Measurements from ENCODE around the gene UNKL.
A peak's percentile ranks its signal among the peaks of the same experiment; 100 is the strongest.

UNKL gene

DNA sequence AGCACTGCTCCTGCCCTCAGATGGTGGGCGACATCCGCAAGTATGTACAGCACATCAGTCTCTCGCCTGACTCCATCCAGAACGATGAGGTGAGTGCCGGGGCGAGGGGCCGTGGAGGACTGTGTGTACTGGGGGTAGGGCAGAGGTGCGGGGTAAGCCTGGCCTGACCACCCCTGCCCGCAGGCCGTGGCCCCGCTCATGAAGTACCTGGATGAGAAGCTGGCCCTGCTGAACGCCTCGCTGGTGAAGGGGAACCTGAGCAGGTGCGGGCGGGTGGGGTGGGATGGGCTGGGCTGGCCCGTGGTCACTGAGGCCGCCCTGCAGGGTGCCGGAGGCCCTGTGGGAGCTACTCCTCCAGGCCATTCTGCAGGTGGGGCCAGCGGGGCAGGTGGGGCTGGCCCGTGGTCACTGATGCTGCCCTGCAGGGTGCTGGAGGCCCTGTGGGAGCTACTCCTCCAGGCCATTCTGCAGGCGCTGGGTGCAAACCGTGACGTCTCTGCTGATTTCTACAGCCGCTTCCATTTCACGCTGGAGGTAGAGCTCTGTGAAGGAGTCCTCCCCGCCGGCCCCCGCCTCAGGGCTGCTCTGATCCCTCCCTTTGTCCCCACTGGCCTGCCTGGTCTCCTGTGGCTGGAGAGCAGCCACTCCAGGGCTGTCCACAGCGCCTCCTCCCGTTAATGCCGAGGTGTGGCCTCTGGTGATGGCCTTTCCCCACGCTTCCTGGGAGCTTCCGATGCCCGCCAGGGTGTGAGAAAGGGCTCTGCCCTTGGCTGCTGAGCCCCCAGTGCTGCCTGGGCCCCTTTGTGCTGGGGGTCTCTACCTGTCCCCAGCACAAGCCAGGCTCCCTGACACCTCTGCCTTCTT lies 67.8 kb downstream of the UNKL start:
- Histone ChIP-seq H3K9ac (ENCODE audit: low read depth in 1 of 2, low read length in 2 of 2) (no peak overlapping the region), H3K4me1 (ENCODE audit: control insufficient read depth in 1 of 2, insufficient read depth in 2 of 2, low read length in 2 of 2) (peaks cover 26 to 35% of the 10 kb centered on the region in 2 donors), H3K27ac (ENCODE audit: low read depth, low read length) (no peak overlapping the region), H3K4me3 (ENCODE audit: low read depth in 1 of 2, low read length in 2 of 2) (no peak overlapping the region), H3K36me3 (ENCODE audit: control insufficient read depth in 1 of 2, insufficient read depth in 2 of 2, low read length in 2 of 2) (peaks cover 0 to 26% of the 10 kb centered on the region in 2 donors), H3K9me3 (ENCODE audit: control insufficient read depth in 1 of 2, low read length in 2 of 2) (no peaks in the 10 kb centered on the region), H3K27me3 (ENCODE audit: control insufficient read depth in 1 of 2, insufficient read depth in 2 of 2, low read length in 2 of 2) (no peaks in the 10 kb centered on the region)

GRCh38 chr16:1345651-1346421 lies 68.7 kb downstream of the UNKL start:
- Histone ChIP-seq H3K4me3 (ENCODE audit: low read depth in 1 of 2, low read length in 2 of 2) (no peak overlapping the region), H3K27ac (ENCODE audit: low read depth, low read length) (no peak overlapping the region), H3K4me1 (ENCODE audit: control insufficient read depth in 1 of 2, insufficient read depth in 2 of 2, low read length in 2 of 2) (peaks cover 22 to 31% of the 10 kb centered on the region in 2 donors), H3K9me3 (ENCODE audit: control insufficient read depth in 1 of 2, low read length in 2 of 2) (no peaks in the 10 kb centered on the region), H3K36me3 (ENCODE audit: control insufficient read depth in 1 of 2, insufficient read depth in 2 of 2, low read length in 2 of 2) (peaks cover 0 to 26% of the 10 kb centered on the region in 2 donors), H3K27me3 (ENCODE audit: control insufficient read depth in 1 of 2, insufficient read depth in 2 of 2, low read length in 2 of 2) (peaks cover 0 to 4% of the 10 kb centered on the region in 2 donors), H3K9ac (ENCODE audit: low read depth in 1 of 2, low read length in 2 of 2) (no peak overlapping the region)

- Histone ChIP-seq H3K9ac (ENCODE audit: low read depth in 1 of 2, low read length in 2 of 2) (no peak overlapping the region), H3K9me3 (ENCODE audit: control insufficient read depth in 1 of 2, low read length in 2 of 2) (no peaks in the 10 kb centered on the region), H3K36me3 (ENCODE audit: control insufficient read depth in 1 of 2, insufficient read depth in 2 of 2, low read length in 2 of 2) (peaks cover 0 to 22% of the 10 kb centered on the region in 2 donors), H3K27me3 (ENCODE audit: control insufficient read depth in 1 of 2, insufficient read depth in 2 of 2, low read length in 2 of 2) (peaks cover 0 to 4% of the 10 kb centered on the region in 2 donors), H3K27ac (ENCODE audit: low read depth, low read length) (no peak overlapping the region), H3K4me1 (ENCODE audit: control insufficient read depth in 1 of 2, insufficient read depth in 2 of 2, low read length in 2 of 2) (peaks cover 15 to 23% of the 10 kb centered on the region in 2 donors), H3K4me3 (ENCODE audit: low read depth in 1 of 2, low read length in 2 of 2) (no peak overlapping the region)
Measured at GRCh38 chr16:1345087-1345486, 69.4 kb downstream of the UNKL start.

- Histone ChIP-seq H3K36me3 (ENCODE audit: control insufficient read depth in 1 of 2, insufficient read depth in 2 of 2, low read length in 2 of 2) (peaks cover 0 to 20% of the 10 kb centered on the region in 2 donors), H3K4me1 (ENCODE audit: control insufficient read depth in 1 of 2, insufficient read depth in 2 of 2, low read length in 2 of 2) (peaks cover 15 to 23% of the 10 kb centered on the region in 2 donors), H3K4me3 (ENCODE audit: low read depth in 1 of 2, low read length in 2 of 2) (no peak overlapping the region), H3K9ac (ENCODE audit: low read depth in 1 of 2, low read length in 2 of 2) (no peak overlapping the region), H3K27me3 (ENCODE audit: control insufficient read depth in 1 of 2, insufficient read depth in 2 of 2, low read length in 2 of 2) (peaks cover 0 to 4% of the 10 kb centered on the region in 2 donors), H3K9me3 (ENCODE audit: control insufficient read depth in 1 of 2, low read length in 2 of 2) (no peaks in the 10 kb centered on the region), H3K27ac (ENCODE audit: low read depth, low read length) (no peak overlapping the region)
Measured at GRCh38 chr16:1344499-1344898, 70.0 kb downstream of the UNKL start.

DNA sequence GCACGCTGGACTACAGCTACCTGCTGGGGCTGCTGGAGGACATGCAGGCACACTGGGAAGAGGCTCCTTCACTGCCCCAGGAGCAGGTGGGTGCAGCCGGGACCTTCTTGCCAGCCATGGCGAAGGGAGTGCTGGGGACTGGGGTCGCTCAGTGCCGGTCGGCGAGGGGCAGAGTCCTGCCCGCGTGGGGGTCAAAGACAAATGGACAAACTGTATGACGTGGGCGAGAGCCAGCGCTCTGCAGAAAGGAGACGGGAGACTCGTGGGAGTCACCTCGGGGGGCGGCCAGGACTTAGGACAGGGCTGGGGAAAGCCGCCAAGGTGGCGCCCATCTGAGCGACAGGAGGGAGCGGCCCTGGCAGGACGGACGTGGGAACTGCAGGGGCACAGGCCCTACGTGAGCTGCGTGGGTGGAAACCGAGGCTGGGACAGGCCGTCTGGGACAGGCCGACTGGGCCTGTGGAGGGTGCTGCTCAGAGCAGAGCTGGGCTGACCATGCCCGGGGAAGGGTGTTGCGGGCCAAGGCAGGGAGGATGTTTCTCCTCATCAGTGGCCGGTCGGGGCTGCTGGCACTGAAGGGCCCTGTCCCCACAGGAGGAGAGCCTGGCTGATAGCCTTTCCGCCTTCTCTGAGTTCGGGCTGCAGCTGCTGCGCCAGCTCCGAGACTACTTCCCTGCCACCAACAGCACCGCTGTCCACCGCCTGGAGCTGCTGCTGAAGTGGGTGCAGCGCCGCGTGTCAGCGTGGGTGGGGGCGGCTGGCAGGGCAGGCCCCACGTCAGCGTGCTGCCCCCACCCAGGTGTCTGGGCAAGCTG lies 70.9 kb downstream of the UNKL start:
- H3K36me3 ChIP-seq (ENCODE audit: control insufficient read depth in 1 of 2, insufficient read depth in 2 of 2, low read length in 2 of 2): peaks cover 0 to 11% of the 10 kb centered on the region in 2 donors
- peak overlapping the region in 1 of 2 donors; percentile 47 for H3K9ac ChIP-seq (ENCODE audit: low read depth in 1 of 2, low read length in 2 of 2)
- H3K4me3 ChIP-seq (ENCODE audit: low read depth in 1 of 2, low read length in 2 of 2): peak overlapping the region; percentile 59 to 74
- no peak overlapping the region for H3K27ac ChIP-seq (ENCODE audit: low read depth, low read length)
- peaks cover 0 to 4% of the 10 kb centered on the region in 2 donors for H3K27me3 ChIP-seq (ENCODE audit: control insufficient read depth in 1 of 2, insufficient read depth in 2 of 2, low read length in 2 of 2)
- no peaks in the 10 kb centered on the region for H3K9me3 ChIP-seq (ENCODE audit: control insufficient read depth in 1 of 2, low read length in 2 of 2)
- peaks cover 15 to 23% of the 10 kb centered on the region in 2 donors for H3K4me1 ChIP-seq (ENCODE audit: control insufficient read depth in 1 of 2, insufficient read depth in 2 of 2, low read length in 2 of 2)

GRCh38 chr16:1342526-1343427 lies 71.7 kb downstream of the UNKL start:
- H3K4me3 ChIP-seq (ENCODE audit: low read depth in 1 of 2, low read length in 2 of 2): peak overlapping the region; percentile 59 to 74
- peaks cover 0 to 4% of the 10 kb centered on the region in 2 donors for H3K36me3 ChIP-seq (ENCODE audit: control insufficient read depth in 1 of 2, insufficient read depth in 2 of 2, low read length in 2 of 2)
- no peak overlapping the region for H3K27ac ChIP-seq (ENCODE audit: low read depth, low read length)
- H3K9ac ChIP-seq (ENCODE audit: low read depth in 1 of 2, low read length in 2 of 2): peak overlapping the region in 1 of 2 donors; percentile 47
- peaks cover 0 to 4% of the 10 kb centered on the region in 2 donors for H3K27me3 ChIP-seq (ENCODE audit: control insufficient read depth in 1 of 2, insufficient read depth in 2 of 2, low read length in 2 of 2)
- peaks cover 15 to 23% of the 10 kb centered on the region in 2 donors for H3K4me1 ChIP-seq (ENCODE audit: control insufficient read depth in 1 of 2, insufficient read depth in 2 of 2, low read length in 2 of 2)
- H3K9me3 ChIP-seq (ENCODE audit: control insufficient read depth in 1 of 2, low read length in 2 of 2): no peaks in the 10 kb centered on the region

DNA sequence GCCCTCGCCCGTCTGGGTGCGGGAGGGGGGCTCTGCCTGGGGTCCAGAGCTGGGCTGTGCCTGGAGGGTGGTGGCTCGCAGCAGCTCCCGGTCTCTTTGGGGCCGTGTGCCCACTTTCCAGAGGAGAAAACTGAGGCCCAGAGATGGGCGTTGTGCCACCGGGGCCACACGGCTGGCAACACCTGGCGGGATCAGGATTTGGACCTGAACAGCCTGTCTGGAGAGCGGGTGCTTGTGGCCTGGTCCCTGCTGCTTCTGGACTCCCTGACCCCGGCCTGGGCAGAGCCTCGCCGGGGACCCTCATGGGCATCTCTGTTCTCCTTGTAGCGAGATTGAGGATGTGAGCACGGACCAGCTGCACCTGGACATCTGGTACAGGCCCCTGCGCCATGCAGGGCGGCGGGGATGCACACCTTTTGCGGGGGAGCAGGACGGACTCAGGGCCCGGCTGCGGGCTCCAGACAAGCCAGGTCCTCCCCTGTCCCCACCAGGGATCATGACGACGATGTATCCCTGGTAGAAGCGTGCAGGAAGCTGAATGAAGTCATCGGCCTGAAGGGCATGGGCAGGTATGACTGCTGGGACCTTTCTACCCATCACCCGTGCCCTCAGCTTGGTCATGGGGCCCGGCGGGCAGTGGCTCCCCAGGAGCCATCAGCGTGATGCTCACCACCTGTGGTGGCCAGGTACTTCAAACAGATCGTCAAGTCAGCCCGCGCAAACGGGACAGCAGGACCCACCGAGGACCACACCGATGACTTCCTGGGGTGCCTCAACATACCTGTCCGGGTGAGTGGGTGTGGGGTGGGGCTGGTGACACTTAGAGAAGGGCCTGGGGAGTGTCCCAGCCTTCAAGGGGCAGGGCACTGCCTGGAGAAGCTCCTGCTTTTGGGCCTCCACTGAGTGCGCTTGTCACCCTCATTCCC lies 72.7 kb downstream of the UNKL start:
- no peak overlapping the region for H3K27ac ChIP-seq (ENCODE audit: low read depth, low read length)
- H3K4me3 ChIP-seq (ENCODE audit: low read depth in 1 of 2, low read length in 2 of 2): peak overlapping the region; percentile 24 to 57
- peaks cover 15 to 23% of the 10 kb centered on the region in 2 donors for H3K4me1 ChIP-seq (ENCODE audit: control insufficient read depth in 1 of 2, insufficient read depth in 2 of 2, low read length in 2 of 2)
- peak overlapping the region in 1 of 2 donors; percentile 38 for H3K9ac ChIP-seq (ENCODE audit: low read depth in 1 of 2, low read length in 2 of 2)
- peaks cover 0 to 4% of the 10 kb centered on the region in 2 donors for H3K36me3 ChIP-seq (ENCODE audit: control insufficient read depth in 1 of 2, insufficient read depth in 2 of 2, low read length in 2 of 2)
- H3K9me3 ChIP-seq (ENCODE audit: control insufficient read depth in 1 of 2, low read length in 2 of 2): no peaks in the 10 kb centered on the region
- H3K27me3 ChIP-seq (ENCODE audit: control insufficient read depth in 1 of 2, insufficient read depth in 2 of 2, low read length in 2 of 2): peaks cover 2 to 4% of the 10 kb centered on the region in 2 donors

GRCh38 chr16:1340730-1341494 lies 73.6 kb downstream of the UNKL start:
- Histone ChIP-seq H3K4me1 (ENCODE audit: control insufficient read depth in 1 of 2, insufficient read depth in 2 of 2, low read length in 2 of 2) (peaks cover 15 to 23% of the 10 kb centered on the region in 2 donors), H3K36me3 (ENCODE audit: control insufficient read depth in 1 of 2, insufficient read depth in 2 of 2, low read length in 2 of 2) (peaks cover 0 to 4% of the 10 kb centered on the region in 2 donors), H3K27me3 (ENCODE audit: control insufficient read depth in 1 of 2, insufficient read depth in 2 of 2, low read length in 2 of 2) (peaks cover 10 to 11% of the 10 kb centered on the region in 2 donors), H3K9me3 (ENCODE audit: control insufficient read depth in 1 of 2, low read length in 2 of 2) (no peaks in the 10 kb centered on the region), H3K9ac (ENCODE audit: low read depth in 1 of 2, low read length in 2 of 2) (no peak overlapping the region), H3K27ac (ENCODE audit: low read depth, low read length) (no peak overlapping the region), H3K4me3 (ENCODE audit: low read depth in 1 of 2, low read length in 2 of 2) (no peak overlapping the region)
